Panc1 (cell line): ENCODE measurements around the gene PLBD2. TPM values are rescaled to one million over a fixed set of nuclear protein-coding genes. Genes with fewer than 3 reads are reported as not detected.

Experiments
- ATAC-seq: fragments of 200-7000 bp; cut with Tn5 transposase; 2 replicates; pipeline ENCODE4 v1.9.1; 2020; ENCODE audit warnings: mild to moderate bottlenecking, moderate library complexity
- BruUV-seq: library from RNA; stranded (reverse); fragments of 400-500 nt; replicated peaks from 2 replicates; lab custom pipeline; 2021; lab: Mats Ljungman, UMichigan
- CTCF ChIA-PET: fragments of 300-600 bp; sonication (Branson Sonifier 250); formaldehyde crosslinking; loops from one replicate; lab custom pipeline; 2022; ENCODE audit warnings: antibody characterized with exemption; lab: Charles Lee
- POLR2A ChIA-PET: fragments of 300-600 bp; sonication (Branson Sonifier 250); formaldehyde crosslinking; loops from one replicate; lab custom pipeline; 2022; ENCODE audit warnings: antibody characterized with exemption; lab: Charles Lee
- DNase-seq: peaks from one replicate; pipeline ENCODE4 v3.0.0-alpha.2; 2010; ENCODE audit warnings: low read depth, low spot score
- H3K27ac ChIP-seq: 2 replicates; pipeline ENCODE4 v1.5.1; 2011; ENCODE audit warnings: mild to moderate bottlenecking, low read length, inconsistent platforms
- H3K27me3 ChIP-seq: fragments of 200-500 bp; sonication (Bioruptor generic); 2 replicates; pipeline ENCODE4 v1.6.0; 2014; ENCODE audit warnings: low read length, inconsistent platforms; ENCODE audit not compliant: control insufficient read depth, insufficient read depth
- H3K36me3 ChIP-seq: fragments of 200-500 bp; sonication (Bioruptor generic); 2 replicates; pipeline ENCODE4 v1.5.1; 2014; ENCODE audit warnings: inconsistent platforms, mild to moderate bottlenecking, low read length, moderate library complexity; ENCODE audit not compliant: control insufficient read depth, insufficient read depth
- H3K4me1 ChIP-seq: 2 replicates; pipeline ENCODE4 v1.5.1; 2011; ENCODE audit warnings: inconsistent platforms, mild to moderate bottlenecking, low read length, moderate library complexity; ENCODE audit not compliant: control insufficient read depth, insufficient read depth
- H3K4me3 ChIP-seq, 2 experiments: 2 replicates each; pipeline ENCODE4 v1.5.1; 2011 to 2012; ENCODE audit warnings: low read depth in 2 of 2, low read length in 2 of 2, mild to moderate bottlenecking in 2 of 2, inconsistent platforms in 1 of 2, moderate library complexity in 1 of 2
- H3K9me3 ChIP-seq: fragments of 200-500 bp; sonication (Bioruptor generic); 2 replicates; pipeline ENCODE4 v1.5.1; 2014; ENCODE audit warnings: low read depth, mild to moderate bottlenecking, inconsistent platforms, low read length, moderate library complexity; ENCODE audit not compliant: control insufficient read depth, insufficient read depth
- POLR2AphosphoS5 ChIP-seq: IDR thresholded peaks from 2 replicates; pipeline ENCODE4 v1.6.1; 2012; ENCODE audit warnings: mild to moderate bottlenecking, low read depth, low read length, moderate library complexity
- REST ChIP-seq, 2 experiments: IDR thresholded peaks; 2 replicates each; pipeline ENCODE4 v1.6.1; 2011 to 2012; ENCODE audit warnings: low read depth in 2 of 2, control low read depth in 1 of 2, low read length in 1 of 2, mild to moderate bottlenecking in 1 of 2, moderate library complexity in 1 of 2; ENCODE audit not compliant: insufficient read depth in 1 of 2
- SIN3A ChIP-seq: IDR thresholded peaks from 2 replicates; pipeline ENCODE4 v1.6.1; 2012; ENCODE audit warnings: low read depth, mild to moderate bottlenecking, low read length, moderate library complexity, borderline replicate concordance; ENCODE audit not compliant: insufficient read depth
- TCF7L2 ChIP-seq: IDR thresholded peaks from 2 replicates; pipeline ENCODE4 v1.6.1; 2011; ENCODE audit warnings: mild to moderate bottlenecking, low read depth, low read length, inconsistent platforms
- in situ Hi-C: cut with HindIII; loops from 2 replicates; pipeline ENCODE4 v1.10.0; 2016; ENCODE audit warnings: low sequenced_read_pairs, low pct_unique_long_range_greater_than_20kb
- intact Hi-C: fragments of 100-400 bp; cut with micrococcal nuclease; formaldehyde crosslinking; loops from one replicate; pipeline ENCODE4 v1.10.0; 2022; ENCODE audit not compliant: unreplicated experiment
- total RNA-seq: library from RNA; stranded (reverse); gene quantifications from one replicate; pipeline ENCODE4 v1.2.1, GENCODE V29; 2021; ENCODE audit not compliant: unreplicated experiment
- TF ChIP-seq, protein P1 (sequence below): fragments of 450-650 bp; IDR thresholded peaks from 2 replicates; pipeline ENCODE4 v1.5.1; 2017; ENCODE audit warnings: mild to moderate bottlenecking

Gene PLBD2
- total RNA-seq, 1 experiment from 2014 or later, result 69.7 TPM

DNA sequence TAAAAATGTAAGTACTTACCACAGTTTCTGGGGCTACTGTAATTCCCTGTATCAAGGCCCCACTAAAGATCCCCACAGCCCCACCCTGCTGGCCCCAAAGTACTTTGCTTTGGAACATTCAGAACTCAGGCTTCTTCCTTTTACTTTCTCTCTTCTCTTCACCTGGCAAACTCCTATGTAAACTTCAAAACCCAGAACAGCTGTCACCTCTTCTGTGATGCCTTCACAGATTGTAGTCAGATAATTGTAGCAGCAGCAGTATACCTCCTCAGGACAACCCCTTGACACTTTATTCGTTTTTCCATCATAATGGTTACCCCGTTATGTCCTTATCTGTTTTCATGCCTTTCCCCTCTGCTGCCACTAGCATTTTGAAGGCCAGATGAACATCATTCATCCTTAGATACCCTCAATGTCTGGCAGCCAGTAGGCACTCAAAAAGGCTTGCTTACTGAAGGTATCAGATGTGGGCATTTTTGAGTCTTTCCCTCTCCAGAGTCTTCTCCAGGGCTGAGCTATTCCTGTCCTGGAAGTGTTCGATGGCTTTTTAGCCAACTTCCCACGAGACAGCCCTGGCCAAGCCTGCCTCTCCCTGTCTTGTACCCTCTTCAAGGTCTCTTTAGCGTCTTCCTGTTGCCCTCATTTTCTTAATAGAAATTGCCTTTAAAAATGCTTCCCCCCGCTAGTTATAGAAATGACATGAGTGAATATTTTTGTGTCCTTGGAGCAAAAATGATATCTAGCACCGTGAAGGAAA is 7.4 kb downstream of the PLBD2 start:
- DNase-seq (no peak), ATAC-seq (no peak)
- TF ChIP-seq POLR2AphosphoS5, result no peak
- TF ChIP-seq, protein P1, sequence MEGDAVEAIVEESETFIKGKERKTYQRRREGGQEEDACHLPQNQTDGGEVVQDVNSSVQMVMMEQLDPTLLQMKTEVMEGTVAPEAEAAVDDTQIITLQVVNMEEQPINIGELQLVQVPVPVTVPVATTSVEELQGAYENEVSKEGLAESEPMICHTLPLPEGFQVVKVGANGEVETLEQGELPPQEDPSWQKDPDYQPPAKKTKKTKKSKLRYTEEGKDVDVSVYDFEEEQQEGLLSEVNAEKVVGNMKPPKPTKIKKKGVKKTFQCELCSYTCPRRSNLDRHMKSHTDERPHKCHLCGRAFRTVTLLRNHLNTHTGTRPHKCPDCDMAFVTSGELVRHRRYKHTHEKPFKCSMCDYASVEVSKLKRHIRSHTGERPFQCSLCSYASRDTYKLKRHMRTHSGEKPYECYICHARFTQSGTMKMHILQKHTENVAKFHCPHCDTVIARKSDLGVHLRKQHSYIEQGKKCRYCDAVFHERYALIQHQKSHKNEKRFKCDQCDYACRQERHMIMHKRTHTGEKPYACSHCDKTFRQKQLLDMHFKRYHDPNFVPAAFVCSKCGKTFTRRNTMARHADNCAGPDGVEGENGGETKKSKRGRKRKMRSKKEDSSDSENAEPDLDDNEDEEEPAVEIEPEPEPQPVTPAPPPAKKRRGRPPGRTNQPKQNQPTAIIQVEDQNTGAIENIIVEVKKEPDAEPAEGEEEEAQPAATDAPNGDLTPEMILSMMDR, result no peak
- TF ChIP-seq SIN3A, result no peak
- no peak for TF ChIP-seq TCF7L2
- TF ChIP-seq REST (IDR thresholded peaks at IDR 0.05; ENCODE audit: insufficient read depth in 1 of 2, low read depth in 2 of 2, low read length in 1 of 2), result no peak
- POLR2A ChIA-PET, result interaction anchor here (0.7 kb wide), 1 partner anchor 14 kb away, joined by 7 read pairs; no protein-coding TSS in a partner anchor
- no TSS peak for BruUV-seq
- CTCF ChIA-PET, result no interaction called here
- Histone ChIP-seq H3K27ac (no peak overlapping the region), H3K4me1 (no peaks in the 10 kb centered on the region), H3K36me3 (no peaks in the 10 kb centered on the region), H3K9me3 (no peaks in the 10 kb centered on the region), H3K27me3 (no peaks in the 10 kb centered on the region), H3K4me3 (no peak overlapping the region)
- in situ Hi-C loops (no loop called here), intact Hi-C loops (no loop called here)

GRCh38 chr12:113366827-113367226 is 8.4 kb downstream of the PLBD2 start:
- Histone ChIP-seq H3K27ac (no peak overlapping the region), H3K27me3 (no peaks in the 10 kb centered on the region), H3K36me3 (no peaks in the 10 kb centered on the region), H3K4me1 (no peaks in the 10 kb centered on the region), H3K4me3 (no peak overlapping the region), H3K9me3 (no peaks in the 10 kb centered on the region)
- no peak for DNase-seq
- TF ChIP-seq POLR2AphosphoS5, result no peak
- no peak for TF ChIP-seq REST (IDR thresholded peaks at IDR 0.05; ENCODE audit: insufficient read depth in 1 of 2, low read depth in 2 of 2, low read length in 1 of 2)
- no peak for TF ChIP-seq TCF7L2
- TF ChIP-seq, protein P1, result no peak
- TF ChIP-seq SIN3A, result no peak
- ATAC-seq, result no peak
- intact Hi-C loops, result no loop called here
- BruUV-seq, result no TSS peak
- in situ Hi-C loops, result no loop called here
- POLR2A ChIA-PET, result interaction anchor here (0.6 kb wide), 1 partner anchor 143 kb away, joined by 4 read pairs; no protein-coding TSS in a partner anchor
- CTCF ChIA-PET, result no interaction called here
